Choroid plexus epithelial cell (primary cell): ENCODE results near the gene CNOT8.

ENCODE experiments used
- DNase-seq: peaks from one replicate; pipeline ENCODE4 v3.0.0-alpha.2; 2010; ENCODE audit warnings: low read depth
- H3K4me3 ChIP-seq: 2 replicates; pipeline ENCODE4 v1.5.1; 2011; ENCODE audit warnings: low read depth, mild to moderate bottlenecking, control low read depth, low read length, moderate library complexity
- CTCF ChIP-seq: conservative IDR thresholded peaks from 2 replicates; pipeline ENCODE4 v1.5.1; 2011; ENCODE audit warnings: low read depth, mild to moderate bottlenecking, control low read depth, inconsistent platforms, low read length, moderate library complexity

The CNOT8 gene

DNA sequence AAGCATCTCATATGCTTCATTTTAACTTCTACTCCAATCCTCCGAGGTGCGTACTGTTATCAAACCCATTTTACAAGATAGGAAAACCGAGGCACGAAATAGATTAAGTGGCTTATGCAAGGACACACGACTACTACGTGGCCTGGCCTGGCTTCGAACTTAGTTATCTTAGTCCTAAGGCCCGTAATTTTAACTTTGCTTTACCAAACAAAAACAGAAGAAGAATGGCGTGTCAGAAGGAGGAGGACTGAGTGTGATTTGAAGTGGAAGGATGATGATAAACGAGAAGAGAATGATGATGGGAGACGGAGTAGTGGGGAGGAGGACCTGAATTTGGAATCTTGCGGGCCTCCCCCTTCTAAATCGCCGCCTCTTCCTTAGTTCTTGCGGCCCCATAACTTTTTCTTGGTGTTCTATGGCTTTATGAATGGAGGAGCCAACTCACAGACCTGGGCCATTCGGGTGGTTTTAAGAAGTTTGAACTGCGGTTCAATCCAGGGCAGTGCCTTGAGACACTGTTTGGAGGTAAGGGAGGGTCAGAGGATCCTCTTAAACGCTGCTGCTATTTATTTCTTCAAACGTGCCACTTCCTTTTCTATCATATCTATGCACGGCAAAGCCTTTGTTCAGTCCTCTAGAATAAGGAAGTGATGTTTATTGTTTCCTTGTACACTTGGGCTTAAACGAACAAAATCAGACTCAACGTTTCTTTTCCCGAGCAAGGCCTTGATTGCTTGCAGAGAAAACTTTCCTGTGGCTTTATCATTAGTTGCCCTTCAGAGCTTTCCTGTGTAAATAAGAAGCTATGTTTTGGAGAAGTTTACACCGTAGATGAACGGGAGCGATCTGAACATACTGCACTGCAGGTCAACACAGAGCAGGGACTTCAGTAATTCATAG lies 795 bp downstream of the CNOT8 start:
- peak; percentile 27 for DNase-seq
- TF ChIP-seq CTCF: no peak
- peak overlapping the region; percentile 71 for H3K4me3 ChIP-seq

DNA sequence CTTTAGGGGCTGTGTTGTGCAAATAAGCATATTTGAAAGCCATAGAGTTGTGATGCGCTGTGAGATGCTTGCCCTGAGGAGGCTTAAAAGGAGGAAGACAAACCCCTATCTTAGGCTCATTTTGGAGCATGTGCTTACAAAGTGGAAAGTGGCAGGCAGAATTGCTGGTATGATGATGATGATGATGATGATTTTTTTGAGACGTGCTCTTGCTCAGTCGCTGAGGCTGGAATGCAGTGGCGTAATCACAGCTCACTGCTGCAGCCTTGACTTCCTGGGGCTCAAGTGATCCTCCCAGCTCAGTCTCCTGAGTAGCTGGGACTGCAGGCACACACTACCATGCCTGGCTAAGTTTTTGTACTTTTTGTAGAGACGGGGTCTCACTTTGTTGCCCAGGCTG lies 1.7 kb downstream of the CNOT8 start:
- H3K4me3 ChIP-seq: peak overlapping the region; percentile 71
- peak; percentile 82 for DNase-seq
- no peak for TF ChIP-seq CTCF

GRCh38 chr5:154860765-154861164 lies 2.3 kb downstream of the CNOT8 start:
- no peak for DNase-seq
- peak overlapping the region; percentile 71 for H3K4me3 ChIP-seq

GRCh38 chr5:154861946-154862345 lies 3.5 kb downstream of the CNOT8 start:
- no peak overlapping the region for H3K4me3 ChIP-seq
- TF ChIP-seq CTCF: no peak
- no peak for DNase-seq

More at GRCh38 chr5:154860765-154861164, 2.3 kb downstream of the CNOT8 start:
- no peak for TF ChIP-seq CTCF

DNA sequence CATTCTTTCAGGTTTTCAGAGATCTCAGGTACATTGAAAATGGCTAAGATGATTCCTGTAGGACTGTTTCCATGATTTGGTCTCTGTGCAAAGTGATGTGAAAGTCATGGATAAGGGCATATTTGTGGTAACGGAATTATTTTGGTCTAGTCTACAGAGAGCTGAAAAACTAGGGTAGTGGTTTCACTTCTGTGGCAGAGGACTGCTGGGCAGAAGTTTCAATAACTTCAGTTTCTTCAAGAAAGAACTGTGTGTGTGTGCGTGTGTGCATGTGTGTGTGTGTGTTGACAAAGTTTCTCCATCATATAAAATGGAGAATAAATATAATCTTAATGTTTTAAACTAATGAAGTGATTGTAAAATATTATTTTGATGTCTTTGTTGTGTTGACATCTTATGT lies 4.3 kb downstream of the CNOT8 start:
- TF ChIP-seq CTCF: no peak
- peak; percentile 47 for DNase-seq
- H3K4me3 ChIP-seq: no peak overlapping the region

GRCh38 chr5:154863291-154864080 lies 5.1 kb downstream of the CNOT8 start:
- no peak overlapping the region for H3K4me3 ChIP-seq
- TF ChIP-seq CTCF: no peak
- no peak for DNase-seq
